GM19463 (cell line): ENCODE results near the gene WDR37.

ENCODE experiments used
- ATAC-seq: cut with Tn5 transposase; IDR thresholded peaks from one replicate; pipeline ENCODE4 v1.9.1; 2021; ENCODE audit warnings: mild to moderate bottlenecking, moderate library complexity; ENCODE audit not compliant: unreplicated experiment

Gene WDR37

GRCh38 chr10:1068380-1069361 lies 12.5 kb downstream of the WDR37 start:
- no peak for ATAC-seq

DNA sequence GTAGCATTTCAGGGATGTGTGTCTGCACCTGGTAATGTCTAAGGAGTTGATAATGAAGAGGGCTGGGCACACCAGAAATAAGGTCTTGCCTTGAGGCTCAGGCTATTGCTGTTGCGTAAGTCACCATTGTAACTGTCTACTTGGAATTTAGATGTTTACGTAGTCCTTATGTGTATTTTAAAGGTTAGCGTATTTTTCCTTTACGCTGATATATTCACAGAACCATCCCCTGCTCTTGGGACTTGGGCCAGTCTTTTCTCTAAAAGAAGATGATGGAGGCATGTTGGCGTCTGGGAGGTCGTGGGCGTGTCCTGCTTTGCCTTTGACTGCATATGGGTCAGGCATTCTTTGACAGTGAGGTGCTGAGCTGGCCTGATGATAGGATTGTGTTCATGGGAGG lies 14.7 kb downstream of the WDR37 start:
- no peak for ATAC-seq

GRCh38 chr10:1074052-1074747 lies 18.0 kb downstream of the WDR37 start:
- ATAC-seq, result no peak

DNA sequence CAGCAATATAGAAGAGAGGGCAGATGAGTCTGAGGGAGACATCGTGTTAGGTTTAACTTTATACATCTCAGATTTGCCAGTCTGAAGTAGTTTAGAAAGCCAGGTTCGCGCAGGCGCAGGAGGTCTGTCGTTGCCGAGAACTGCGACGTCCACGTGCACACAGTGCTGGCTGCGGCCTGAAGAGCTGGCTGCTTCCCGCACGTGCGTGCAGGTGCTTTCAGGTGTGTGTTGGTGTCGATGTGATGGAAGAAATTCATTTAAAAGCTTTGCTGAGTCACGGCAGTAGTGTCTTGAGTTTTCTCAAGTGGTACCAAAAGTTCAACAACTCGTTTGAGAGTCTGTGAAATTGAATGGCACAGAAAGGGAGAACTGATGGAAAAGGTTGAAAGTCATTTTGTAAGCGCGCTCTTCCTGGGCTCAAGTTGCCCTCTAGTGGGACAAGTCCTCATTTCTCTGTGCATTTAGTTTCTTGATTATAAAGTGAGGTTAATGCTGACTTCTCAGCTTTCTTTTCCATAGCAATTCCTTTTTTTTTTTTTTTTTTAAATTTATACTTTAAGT lies 18.6 kb downstream of the WDR37 start:
- no peak for ATAC-seq

DNA sequence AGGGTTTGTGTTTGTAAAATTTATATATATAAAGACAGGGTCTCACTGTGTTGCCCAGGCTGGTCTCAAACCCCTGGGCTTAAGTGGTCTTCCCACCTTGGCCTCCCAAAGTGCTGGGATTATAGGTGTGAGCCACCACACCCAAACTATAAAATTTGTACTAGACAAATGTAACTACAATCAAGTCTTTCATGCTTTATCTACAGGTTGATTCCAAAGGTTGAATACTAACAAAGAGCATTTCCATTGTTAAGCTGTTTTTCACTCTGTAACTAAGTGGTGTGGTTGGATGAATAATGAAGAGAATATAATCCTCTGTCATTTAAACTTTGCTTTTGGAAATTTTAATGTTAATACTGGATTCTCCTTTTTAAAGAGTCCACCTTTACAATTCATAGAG lies 22.5 kb downstream of the WDR37 start:
- no peak for ATAC-seq

GRCh38 chr10:1083581-1083980 lies 27.4 kb downstream of the WDR37 start:
- ATAC-seq, result no peak

GRCh38 chr10:1084011-1084950 lies 28.1 kb downstream of the WDR37 start:
- no peak for ATAC-seq

- no peak for ATAC-seq
Observed at GRCh38 chr10:1085258-1085657, 29.1 kb downstream of the WDR37 start.

GRCh38 chr10:1086787-1087186 lies 30.6 kb downstream of the WDR37 start:
- no peak for ATAC-seq

- ATAC-seq, result no peak
Observed at GRCh38 chr10:1089017-1089689, 33.0 kb downstream of the WDR37 start.

DNA sequence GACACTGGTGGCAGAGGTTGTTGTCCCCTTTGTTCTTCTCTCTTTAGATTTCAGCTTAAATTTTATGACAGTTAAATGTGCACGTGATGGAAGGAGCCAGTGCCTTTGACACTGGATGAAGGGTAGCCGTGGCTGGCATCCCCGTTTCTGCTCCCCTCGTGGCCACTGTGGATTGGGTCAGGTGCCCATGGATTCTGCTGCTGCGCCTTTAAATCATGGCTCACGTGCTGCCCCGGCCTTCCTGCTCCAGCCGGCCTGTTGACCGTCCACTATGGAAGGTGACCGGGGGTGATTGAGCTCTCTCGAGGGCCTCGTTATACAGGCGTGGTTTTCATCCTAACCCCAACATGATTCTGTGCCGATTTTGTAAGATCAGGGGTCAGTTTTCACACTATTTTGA lies 34.5 kb downstream of the WDR37 start:
- ATAC-seq, result no peak

DNA sequence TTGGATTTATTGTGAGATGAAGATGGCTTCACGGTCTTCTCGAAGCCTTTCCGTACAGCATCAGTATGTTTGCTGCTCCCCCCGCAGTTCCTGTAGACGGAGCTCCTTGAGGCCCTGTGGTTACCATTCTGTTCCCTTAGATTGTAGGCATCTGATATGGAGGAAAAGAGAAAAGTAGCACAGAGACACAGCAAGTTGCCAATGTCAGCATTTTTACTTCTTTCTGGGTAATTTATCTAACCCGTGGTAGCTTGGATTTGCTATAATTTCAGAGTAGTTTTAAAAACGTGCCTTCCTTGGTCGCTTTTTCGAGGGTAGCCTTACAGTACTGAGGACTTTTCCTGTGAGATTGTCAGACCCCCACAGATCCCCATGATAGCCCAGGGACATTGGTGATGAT lies 37.5 kb downstream of the WDR37 start:
- ATAC-seq, result no peak

- no peak for ATAC-seq
Observed at GRCh38 chr10:1094112-1095057, 38.2 kb downstream of the WDR37 start.

DNA sequence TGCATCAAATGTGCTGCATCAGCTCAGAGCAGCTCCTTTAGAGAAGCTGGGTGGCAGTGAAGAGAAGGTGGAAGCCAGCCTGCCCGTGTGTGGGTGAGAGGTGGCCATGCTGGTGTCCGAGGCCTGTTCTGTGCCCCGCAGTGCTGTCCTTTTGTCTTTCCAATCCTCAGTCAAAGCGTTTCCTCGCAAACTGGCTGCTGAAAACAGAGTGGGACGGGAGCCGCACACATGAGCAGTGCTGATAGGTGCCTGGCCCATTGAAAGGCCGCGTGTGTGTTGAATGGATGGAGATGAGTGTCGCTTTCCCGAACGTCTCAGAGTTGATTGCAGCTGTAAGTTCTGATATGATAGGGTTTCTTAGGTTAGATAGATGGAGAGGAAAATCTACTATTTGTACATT lies 39.3 kb downstream of the WDR37 start:
- ATAC-seq, result no peak

DNA sequence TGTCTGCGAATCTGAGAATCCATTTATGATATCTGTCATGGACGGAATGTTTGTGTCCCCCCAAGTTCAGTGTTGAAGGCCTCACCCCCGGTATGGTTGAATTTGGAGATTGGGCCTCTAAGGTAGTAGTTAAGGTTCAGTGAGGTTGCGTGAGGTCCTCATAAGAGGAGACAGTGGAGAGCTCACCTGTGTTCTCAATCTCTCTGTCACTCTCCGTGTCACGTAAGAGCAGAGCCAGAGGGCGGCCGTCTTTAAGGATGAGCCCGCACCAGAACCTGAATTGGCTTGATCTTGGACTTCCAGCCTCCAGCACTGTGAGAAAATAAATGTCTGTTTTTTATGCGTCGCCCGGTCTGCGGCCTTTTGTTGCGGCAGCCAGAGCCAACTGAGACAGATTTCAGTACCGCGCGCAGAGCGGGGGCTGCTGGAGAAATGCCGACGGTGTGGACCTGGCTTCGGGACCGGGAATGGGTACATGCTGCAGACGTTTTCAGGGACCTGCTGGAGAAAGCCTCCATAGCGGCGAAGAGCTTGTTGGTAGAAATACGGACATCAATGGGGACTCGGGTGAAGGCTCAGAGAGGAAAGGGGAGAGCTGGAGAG lies 40.2 kb downstream of the WDR37 start:
- no peak for ATAC-seq

GRCh38 chr10:1097436-1097835 lies 41.3 kb downstream of the WDR37 start:
- ATAC-seq, result no peak

DNA sequence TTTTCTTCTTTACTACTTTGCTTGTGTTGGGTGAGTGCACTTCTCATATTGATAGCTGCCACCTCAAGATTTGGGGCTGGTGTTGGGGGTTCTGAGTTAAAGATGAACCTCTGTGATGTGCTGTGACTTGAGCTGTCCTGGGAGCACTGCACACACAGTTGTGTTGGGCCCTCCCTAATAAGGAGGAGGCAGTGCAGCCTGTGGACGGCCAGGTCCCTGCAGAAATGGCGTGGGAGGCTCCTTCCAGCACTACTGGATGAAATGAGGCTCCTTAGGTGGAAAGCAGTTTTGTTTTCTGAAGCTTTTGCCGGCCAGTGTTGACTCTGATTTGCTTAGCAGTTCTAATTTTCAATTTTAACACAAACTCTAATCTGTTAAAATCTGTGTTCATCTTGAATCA lies 44.0 kb downstream of the WDR37 start:
- no peak for ATAC-seq

DNA sequence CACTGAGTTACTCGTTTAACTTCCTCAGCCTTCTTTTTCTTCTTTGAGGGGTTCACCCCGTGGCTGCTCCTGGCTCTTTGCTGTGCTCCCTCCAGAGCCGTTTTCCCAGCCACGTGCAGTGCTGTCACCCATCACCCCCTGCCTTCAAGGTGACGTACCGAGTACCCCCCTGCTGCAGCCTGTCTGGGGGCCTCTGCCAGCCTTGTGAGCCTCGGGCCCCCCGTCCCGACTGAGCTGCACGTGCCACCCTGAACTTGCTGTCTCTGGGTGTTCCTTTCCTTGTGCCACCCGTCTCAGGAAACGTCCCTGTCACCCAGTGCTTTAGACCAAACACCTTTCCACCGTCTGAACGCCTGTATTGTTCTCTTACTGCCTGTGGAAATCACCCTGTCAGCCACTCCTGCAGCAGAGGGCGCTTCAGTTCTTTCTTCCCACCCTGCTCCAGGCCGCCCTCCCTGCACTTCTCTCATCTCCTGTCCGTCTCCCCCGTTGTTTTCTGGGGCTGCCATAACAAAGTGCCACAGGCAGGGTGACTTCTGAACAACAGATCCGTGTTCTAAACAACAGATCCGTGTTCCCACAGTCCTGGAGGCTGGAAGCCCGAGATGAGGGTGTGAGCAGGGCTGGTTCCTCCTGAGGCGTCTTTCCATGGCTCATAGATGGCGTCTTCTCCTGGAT lies 44.6 kb downstream of the WDR37 start:
- no peak for ATAC-seq
